Neural crest cell (in vitro differentiated cells): Measurements from ENCODE around the gene CXCR4. TPM values are rescaled to one million over a fixed set of nuclear protein-coding genes. Genes with fewer than 3 reads are reported as not detected.

Experiments used
- DNase-seq: peaks from one replicate; pipeline ENCODE4 v3.0.0; 2021; ENCODE audit warnings: low read depth, mixed read lengths, low spot score
- H3K27ac Mint-ChIP-seq: one replicate; pipeline ENCODE4 v1.8.0; 2021; ENCODE audit warnings: mild to moderate bottlenecking, mixed read lengths; ENCODE audit not compliant: unreplicated experiment
- H3K27me3 Mint-ChIP-seq: 2 replicates; pipeline ENCODE4 v1.8.0; 2021; ENCODE audit warnings: low read depth, mild to moderate bottlenecking, mixed read lengths
- H3K36me3 Mint-ChIP-seq: 2 replicates; pipeline ENCODE4 v1.8.0; 2021; ENCODE audit warnings: low read depth, mild to moderate bottlenecking, mixed read lengths
- H3K4me1 Mint-ChIP-seq: 2 replicates; pipeline ENCODE4 v1.8.0; 2021; ENCODE audit warnings: mixed read lengths
- H3K4me3 Mint-ChIP-seq: one replicate; pipeline ENCODE4 v1.8.0; 2021; ENCODE audit warnings: mild to moderate bottlenecking, mixed read lengths
- H3K9me3 Mint-ChIP-seq: 2 replicates; pipeline ENCODE4 v1.8.0; 2021; ENCODE audit warnings: mixed read lengths
- total RNA-seq: library from RNA; stranded (reverse); gene quantifications from 2 replicates; pipeline ENCODE4 v1.2.1, GENCODE V29; 2021
- TF ChIP-seq, protein P1 (sequence below): fragments of 200-600 bp; sonication (generic); conservative IDR thresholded peaks from 2 replicates; pipeline ENCODE4 v1.5.0; 2021; ENCODE audit warnings: antibody characterized with exemption, mild to moderate bottlenecking

CXCR4 gene
- total RNA-seq, 1 donor from 2014 or later = 37.5 TPM

DNA sequence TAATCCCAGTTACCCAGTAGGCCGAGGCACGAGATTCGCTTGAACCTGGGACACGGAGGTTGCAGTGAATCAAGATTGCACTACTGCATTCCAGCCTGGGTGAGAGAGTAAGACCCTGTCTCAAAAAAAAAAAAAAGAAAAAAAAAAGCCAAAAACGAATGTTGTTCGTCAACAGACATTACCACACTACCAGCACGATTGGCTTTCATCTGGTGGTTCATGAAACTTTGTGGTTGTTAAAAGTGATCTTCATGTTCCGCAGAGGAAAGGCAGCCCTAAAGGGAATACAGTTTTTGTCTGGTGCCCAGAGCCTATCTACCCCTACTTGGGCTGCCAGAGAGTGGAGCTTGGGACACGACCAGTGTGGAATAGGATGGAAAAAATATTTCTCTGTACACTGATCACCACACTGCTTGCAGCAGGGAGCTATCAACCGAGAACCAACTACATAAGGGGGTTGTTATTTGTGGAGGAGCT, 13.6 kb upstream of the CXCR4 start:
- Mint-ChIP-seq H3K4me1 (peaks cover 17% of the 10 kb centered on the region), H3K4me3 (no peak overlapping the region), H3K27ac (no peak overlapping the region), H3K36me3 (no peaks in the 10 kb centered on the region), H3K9me3 (no peaks in the 10 kb centered on the region), H3K27me3 (no peaks in the 10 kb centered on the region)
- TF ChIP-seq, protein P1, sequence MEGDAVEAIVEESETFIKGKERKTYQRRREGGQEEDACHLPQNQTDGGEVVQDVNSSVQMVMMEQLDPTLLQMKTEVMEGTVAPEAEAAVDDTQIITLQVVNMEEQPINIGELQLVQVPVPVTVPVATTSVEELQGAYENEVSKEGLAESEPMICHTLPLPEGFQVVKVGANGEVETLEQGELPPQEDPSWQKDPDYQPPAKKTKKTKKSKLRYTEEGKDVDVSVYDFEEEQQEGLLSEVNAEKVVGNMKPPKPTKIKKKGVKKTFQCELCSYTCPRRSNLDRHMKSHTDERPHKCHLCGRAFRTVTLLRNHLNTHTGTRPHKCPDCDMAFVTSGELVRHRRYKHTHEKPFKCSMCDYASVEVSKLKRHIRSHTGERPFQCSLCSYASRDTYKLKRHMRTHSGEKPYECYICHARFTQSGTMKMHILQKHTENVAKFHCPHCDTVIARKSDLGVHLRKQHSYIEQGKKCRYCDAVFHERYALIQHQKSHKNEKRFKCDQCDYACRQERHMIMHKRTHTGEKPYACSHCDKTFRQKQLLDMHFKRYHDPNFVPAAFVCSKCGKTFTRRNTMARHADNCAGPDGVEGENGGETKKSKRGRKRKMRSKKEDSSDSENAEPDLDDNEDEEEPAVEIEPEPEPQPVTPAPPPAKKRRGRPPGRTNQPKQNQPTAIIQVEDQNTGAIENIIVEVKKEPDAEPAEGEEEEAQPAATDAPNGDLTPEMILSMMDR = no peak
- no peak for DNase-seq

DNA sequence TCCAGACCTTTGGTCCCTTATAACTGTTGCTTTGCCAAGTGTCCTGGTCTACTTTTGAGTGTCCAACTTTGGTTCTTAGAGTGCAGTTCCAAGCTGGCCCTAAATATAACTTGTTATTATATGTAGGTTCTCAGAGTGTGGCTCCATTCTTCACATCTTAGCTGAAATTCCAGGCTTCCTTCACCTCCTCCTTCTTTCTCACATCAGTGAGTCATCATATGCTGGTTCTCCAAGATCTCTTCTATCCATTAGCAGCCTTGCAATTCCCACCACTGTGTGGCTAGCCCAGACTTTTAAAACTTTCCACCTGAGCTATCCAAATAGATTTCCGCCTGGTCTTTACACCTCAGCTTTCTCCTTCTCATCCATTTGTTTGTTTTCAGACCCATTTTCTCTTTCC, 12.6 kb upstream of the CXCR4 start:
- H3K27ac Mint-ChIP-seq = no peak overlapping the region
- no peaks in the 10 kb centered on the region for H3K27me3 Mint-ChIP-seq
- TF ChIP-seq, protein P1 = no peak
- no peak overlapping the region for H3K4me3 Mint-ChIP-seq
- H3K36me3 Mint-ChIP-seq = no peaks in the 10 kb centered on the region
- H3K4me1 Mint-ChIP-seq = peaks cover 24% of the 10 kb centered on the region
- H3K9me3 Mint-ChIP-seq = no peaks in the 10 kb centered on the region
- DNase-seq = no peak

DNA sequence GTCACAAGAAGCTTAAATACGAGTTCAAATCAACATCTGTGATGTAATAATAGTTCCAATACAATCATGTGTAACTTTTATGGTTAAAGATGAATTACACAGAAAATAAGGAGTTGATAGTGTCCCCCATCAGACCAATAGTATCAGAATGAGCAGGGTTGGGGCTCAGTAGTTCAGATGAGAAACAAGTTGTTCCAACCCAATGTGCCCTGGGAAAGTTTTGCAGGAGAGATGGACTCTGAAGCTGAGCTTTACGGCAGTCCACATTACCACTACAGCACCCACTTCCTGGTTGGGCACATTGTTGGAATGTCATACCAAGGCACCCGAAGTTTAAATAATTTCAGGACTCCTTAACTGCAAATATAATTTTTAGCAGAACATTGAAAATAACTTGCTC, 12.1 kb upstream of the CXCR4 start:
- Mint-ChIP-seq H3K27ac (no peak overlapping the region), H3K27me3 (no peaks in the 10 kb centered on the region), H3K9me3 (no peaks in the 10 kb centered on the region), H3K36me3 (no peaks in the 10 kb centered on the region), H3K4me3 (no peak overlapping the region), H3K4me1 (peaks cover 29% of the 10 kb centered on the region)
- DNase-seq = no peak
- TF ChIP-seq, protein P1 = no peak

DNA sequence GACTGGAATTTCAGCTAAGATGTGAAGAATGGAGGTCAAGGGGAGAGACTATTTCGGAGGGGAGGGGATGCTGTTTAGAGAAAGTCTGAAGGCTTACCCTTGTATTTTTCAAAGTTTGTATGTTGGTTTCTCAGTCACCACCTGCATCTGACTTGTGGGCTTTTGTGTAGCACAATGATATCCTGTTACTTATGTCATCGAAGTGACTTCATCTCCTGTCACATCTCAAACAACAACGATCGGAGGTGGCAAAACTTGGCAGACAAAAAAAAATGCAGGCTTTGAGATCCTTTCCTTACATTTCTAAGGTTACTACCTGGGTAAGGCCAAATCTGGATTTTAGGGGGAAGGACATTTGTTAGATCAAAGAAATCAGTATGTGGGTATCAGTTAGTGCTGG, 11.7 kb upstream of the CXCR4 start:
- Mint-ChIP-seq H3K27me3 (no peaks in the 10 kb centered on the region), H3K9me3 (no peaks in the 10 kb centered on the region), H3K4me3 (no peak overlapping the region), H3K36me3 (no peaks in the 10 kb centered on the region), H3K27ac (no peak overlapping the region), H3K4me1 (peaks cover 30% of the 10 kb centered on the region)
- TF ChIP-seq, protein P1 = no peak
- DNase-seq = no peak

DNA sequence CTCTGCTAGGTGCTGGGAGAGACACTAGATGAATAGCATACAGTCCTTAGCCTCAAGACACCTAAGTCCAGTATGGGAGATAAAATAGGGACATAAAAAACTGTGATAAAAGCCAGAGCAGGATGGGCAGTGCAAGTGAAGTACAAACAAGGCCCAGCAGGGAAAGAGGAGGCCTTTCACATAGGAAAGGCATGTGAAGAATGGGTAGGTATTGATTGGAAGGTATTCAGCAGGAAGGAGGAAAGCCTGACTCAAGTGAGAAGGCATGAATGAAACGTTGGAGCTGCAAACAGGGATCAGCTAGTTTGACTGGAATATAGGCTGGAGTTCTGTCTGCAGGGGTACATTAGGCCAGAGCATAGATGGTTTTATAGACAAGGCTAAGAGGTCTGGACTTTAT, 11.0 kb upstream of the CXCR4 start:
- H3K4me3 Mint-ChIP-seq = no peak overlapping the region
- H3K36me3 Mint-ChIP-seq = no peaks in the 10 kb centered on the region
- H3K9me3 Mint-ChIP-seq = no peaks in the 10 kb centered on the region
- DNase-seq = no peak
- H3K4me1 Mint-ChIP-seq = peaks cover 29% of the 10 kb centered on the region
- no peak overlapping the region for H3K27ac Mint-ChIP-seq
- no peaks in the 10 kb centered on the region for H3K27me3 Mint-ChIP-seq
- TF ChIP-seq, protein P1 = no peak

DNA sequence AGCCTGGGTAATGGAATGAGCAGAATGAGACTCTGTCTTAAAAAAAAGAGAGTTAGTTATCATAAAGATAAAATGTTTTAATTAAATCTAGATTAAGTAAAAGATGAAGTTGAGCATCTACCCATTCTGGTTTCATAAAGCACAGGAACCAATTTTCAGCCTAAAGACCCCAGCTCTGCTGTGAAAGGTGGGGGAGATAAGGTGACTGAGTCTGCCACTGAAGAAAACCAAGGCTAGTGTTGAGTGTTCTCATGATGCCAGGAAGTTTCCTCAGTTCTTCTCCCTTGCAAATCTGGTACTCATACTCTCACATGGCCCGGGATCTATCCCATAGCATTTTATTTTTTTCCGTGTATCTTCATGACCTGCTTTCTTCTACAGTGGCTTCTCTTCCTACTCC, 10.4 kb upstream of the CXCR4 start:
- H3K36me3 Mint-ChIP-seq = no peaks in the 10 kb centered on the region
- TF ChIP-seq, protein P1 = no peak
- DNase-seq = no peak
- no peaks in the 10 kb centered on the region for H3K9me3 Mint-ChIP-seq
- H3K27ac Mint-ChIP-seq = no peak overlapping the region
- no peak overlapping the region for H3K4me3 Mint-ChIP-seq
- peaks cover 24% of the 10 kb centered on the region for H3K4me1 Mint-ChIP-seq
- H3K27me3 Mint-ChIP-seq = no peaks in the 10 kb centered on the region
